ENCODE data around the gene RNF180. TPM values are rescaled to one million over a fixed set of nuclear protein-coding genes. Genes with fewer than 3 reads are reported as not detected.

Gene RNF180
- total RNA-seq, 3 donors from 2014 or later = not detected

DNA sequence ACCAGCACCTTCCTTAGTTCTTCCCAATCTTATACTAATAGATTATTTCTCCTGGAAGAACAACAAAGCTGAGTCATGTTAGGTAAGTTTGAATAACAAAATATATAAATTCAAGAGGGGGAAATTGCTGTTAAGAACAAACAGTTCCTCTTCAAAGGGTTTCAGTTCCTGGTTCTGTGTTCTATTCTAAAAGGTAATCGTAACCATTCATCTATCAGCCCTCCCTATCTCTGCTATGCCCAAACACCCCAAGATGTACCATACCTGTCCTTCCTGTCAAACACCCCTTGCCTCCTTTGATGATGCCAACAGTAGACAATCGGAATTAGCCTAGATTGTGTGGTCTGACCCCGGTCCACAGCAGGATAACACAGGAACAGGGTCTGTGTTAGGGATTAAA, 4.2 kb upstream of the RNF180 start:
- ATAC-seq = no peak

DNA sequence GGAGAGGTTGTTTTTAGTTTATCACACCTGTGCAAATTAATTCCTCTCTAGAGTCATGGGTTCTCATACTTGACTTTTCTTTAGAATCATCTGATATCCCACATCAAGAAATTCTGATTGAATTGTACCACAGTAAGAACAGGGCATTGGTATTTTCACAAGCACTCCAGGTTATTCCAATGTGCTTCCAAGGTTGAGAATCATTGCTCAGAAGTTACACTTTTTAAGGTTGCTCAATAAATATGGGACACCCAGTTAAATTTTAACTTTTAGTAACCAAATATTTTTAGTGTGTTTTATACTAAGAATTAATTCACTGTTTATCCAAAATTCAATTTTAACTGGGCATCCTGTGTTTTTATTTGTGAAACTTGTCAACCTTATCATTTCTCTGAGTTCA, 2.5 kb upstream of the RNF180 start:
- peaks cover 8% of the 10 kb centered on the region for H3K4me1 Mint-ChIP-seq (ENCODE audit: low read depth)
- no peaks in the 10 kb centered on the region for H3K36me3 Mint-ChIP-seq (ENCODE audit: insufficient read depth)
- no peaks in the 10 kb centered on the region for H3K9me3 Mint-ChIP-seq
- ATAC-seq (no peak), DNase-seq (no peak)
- H3K27me3 Mint-ChIP-seq (ENCODE audit: low read depth) = peaks cover 26% of the 10 kb centered on the region
- H3K4me3 Mint-ChIP-seq = no peak overlapping the region

More for the DNA sequence above, 4.2 kb upstream of the RNF180 start:
- H3K4me3 Mint-ChIP-seq = no peak overlapping the region
- H3K9me3 Mint-ChIP-seq = no peaks in the 10 kb centered on the region
- H3K36me3 Mint-ChIP-seq (ENCODE audit: insufficient read depth) = no peaks in the 10 kb centered on the region
- no peak for DNase-seq
- H3K27me3 Mint-ChIP-seq (ENCODE audit: low read depth) = peaks cover 17% of the 10 kb centered on the region
- peaks cover 8% of the 10 kb centered on the region for H3K4me1 Mint-ChIP-seq (ENCODE audit: low read depth)

DNA sequence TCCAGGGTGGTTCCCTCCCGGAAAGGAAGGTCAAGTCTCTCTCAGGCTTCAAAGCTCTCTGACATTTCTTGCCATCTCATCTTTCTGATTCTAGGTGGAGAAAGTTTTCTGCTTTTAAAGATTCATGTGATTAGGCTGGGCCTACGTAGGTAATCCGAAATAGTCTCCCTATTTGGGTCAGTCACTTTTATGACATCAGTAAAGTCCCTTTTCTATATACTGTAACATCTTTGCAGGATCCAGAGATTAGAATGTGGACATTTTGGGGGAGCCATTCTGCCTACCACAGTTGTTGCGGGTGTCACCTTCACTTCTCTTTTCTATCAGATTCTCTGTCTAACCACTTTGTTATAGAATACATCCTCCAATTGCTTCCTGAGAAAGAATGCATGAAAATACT, 1.9 kb upstream of the RNF180 start:
- DNase-seq = no peak
- Mint-ChIP-seq H3K4me1 (ENCODE audit: low read depth) (peaks cover 8% of the 10 kb centered on the region), H3K4me3 (no peak overlapping the region), H3K27me3 (ENCODE audit: low read depth) (peaks cover 26% of the 10 kb centered on the region), H3K9me3 (no peaks in the 10 kb centered on the region), H3K36me3 (ENCODE audit: insufficient read depth) (no peaks in the 10 kb centered on the region)
- ATAC-seq = no peak

DNA sequence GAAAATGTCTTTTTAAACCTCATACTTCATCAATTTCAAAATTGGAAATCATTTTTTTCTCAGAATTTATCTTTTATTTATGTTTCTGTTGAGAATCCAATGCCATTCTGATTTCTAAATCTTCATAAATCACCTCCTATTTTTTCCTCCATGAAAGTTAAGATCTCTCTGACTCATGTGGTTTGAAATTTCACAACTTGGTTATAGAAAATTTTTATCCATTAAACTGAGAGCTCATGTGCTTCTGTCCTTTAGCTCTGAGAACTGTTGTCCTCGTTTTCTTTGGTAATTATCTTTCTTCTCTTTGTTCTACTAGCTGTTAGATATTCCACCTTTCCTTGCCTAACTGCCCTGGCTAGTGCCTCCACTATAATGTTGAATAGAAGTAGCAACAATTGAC, 1.5 kb upstream of the RNF180 start:
- H3K4me3 Mint-ChIP-seq = no peak overlapping the region
- no peaks in the 10 kb centered on the region for H3K9me3 Mint-ChIP-seq
- H3K27me3 Mint-ChIP-seq (ENCODE audit: low read depth) = peaks cover 26% of the 10 kb centered on the region
- no peaks in the 10 kb centered on the region for H3K36me3 Mint-ChIP-seq (ENCODE audit: insufficient read depth)
- DNase-seq = no peak
- peaks cover 8% of the 10 kb centered on the region for H3K4me1 Mint-ChIP-seq (ENCODE audit: low read depth)
- ATAC-seq = no peak

DNA sequence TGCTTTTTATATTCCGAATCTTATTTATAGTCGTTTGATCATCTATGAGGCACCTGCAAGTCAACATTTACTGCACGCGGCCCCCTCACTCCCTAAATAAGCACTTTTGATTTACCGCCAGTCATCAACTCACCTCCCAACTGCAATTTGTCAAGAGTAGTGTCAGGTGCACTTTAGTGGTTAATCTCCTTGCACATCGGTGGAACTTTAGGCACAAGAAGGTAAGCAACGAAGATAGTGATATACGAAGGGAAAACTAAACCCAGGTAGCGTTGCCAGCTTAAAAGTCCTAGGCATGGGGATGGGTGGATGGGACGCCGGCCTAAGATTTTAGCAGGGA, 513 bp upstream of the RNF180 start:
- Mint-ChIP-seq H3K36me3 (ENCODE audit: insufficient read depth) (no peaks in the 10 kb centered on the region), H3K4me3 (peak overlapping the region; percentile 5), H3K4me1 (ENCODE audit: low read depth) (peaks cover 8% of the 10 kb centered on the region), H3K27me3 (ENCODE audit: low read depth) (peaks cover 26% of the 10 kb centered on the region), H3K9me3 (no peaks in the 10 kb centered on the region)
- no peak for DNase-seq
- no peak for ATAC-seq

DNA sequence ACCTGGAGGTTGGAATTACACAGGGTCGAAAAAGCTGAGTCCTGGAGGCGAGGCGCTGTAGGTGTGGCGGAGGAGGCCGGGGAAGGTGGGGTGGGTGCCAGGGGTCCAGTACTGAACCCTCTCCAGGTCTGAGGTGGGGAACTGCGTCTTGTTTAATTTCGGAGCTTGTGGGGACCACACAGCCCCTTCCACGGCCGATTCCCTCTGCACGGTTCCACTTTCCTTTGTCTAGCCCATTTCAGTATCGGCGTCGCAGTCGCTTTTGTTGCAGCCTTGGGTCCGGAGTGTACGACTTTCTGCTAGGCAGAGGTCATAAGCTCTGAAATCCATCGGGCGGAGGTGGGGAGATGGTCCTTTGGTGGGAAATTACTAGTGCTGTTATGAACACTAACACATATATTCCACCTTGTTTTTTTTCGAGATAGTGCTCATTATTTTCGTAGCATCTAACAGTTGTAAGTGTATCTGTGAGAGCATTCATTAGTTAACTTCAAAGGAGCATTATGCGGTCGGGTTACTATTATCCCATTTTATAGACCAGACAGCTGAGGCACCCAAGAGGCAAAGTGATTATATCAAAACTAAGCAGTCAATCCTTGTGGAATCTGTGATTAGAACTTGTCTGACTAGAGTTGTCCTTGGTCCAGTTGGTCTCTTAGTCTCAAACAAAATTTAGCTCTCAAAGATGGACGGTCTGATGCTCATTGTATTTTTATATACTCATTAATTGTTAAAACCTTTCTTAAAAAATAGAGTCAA, 737 bp downstream of the RNF180 start:
- DNase-seq (no peak), ATAC-seq (peak in 1 of 2 donors; percentile 25)
- peaks cover 8% of the 10 kb centered on the region for H3K4me1 Mint-ChIP-seq (ENCODE audit: low read depth)
- no peaks in the 10 kb centered on the region for H3K36me3 Mint-ChIP-seq (ENCODE audit: insufficient read depth)
- H3K9me3 Mint-ChIP-seq = no peaks in the 10 kb centered on the region
- peaks cover 26% of the 10 kb centered on the region for H3K27me3 Mint-ChIP-seq (ENCODE audit: low read depth)
- H3K4me3 Mint-ChIP-seq = no peak overlapping the region

DNA sequence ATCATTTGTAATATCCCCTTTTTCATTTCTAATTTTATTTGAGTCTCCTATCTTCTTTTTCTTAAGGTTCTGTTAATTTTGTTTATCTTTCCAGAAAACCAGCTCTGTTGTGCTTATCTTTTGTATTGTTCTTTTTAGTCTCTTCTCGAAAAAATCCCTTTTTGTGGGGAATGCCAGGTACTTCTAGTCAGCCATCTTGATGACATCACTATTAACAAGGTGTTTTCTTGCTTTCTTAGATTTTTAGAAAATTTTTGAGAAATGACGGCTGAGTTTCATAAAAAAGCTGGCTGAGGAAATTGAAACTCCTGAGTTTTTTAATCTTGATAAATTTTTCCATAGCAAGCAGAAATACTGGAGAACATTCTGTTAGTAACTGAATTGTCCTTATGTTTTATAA, 10.7 kb downstream of the RNF180 start:
- Mint-ChIP-seq H3K36me3 (ENCODE audit: insufficient read depth) (no peaks in the 10 kb centered on the region), H3K27me3 (ENCODE audit: low read depth) (no peaks in the 10 kb centered on the region), H3K9me3 (peaks cover 10% of the 10 kb centered on the region), H3K4me1 (ENCODE audit: low read depth) (no peaks in the 10 kb centered on the region), H3K4me3 (no peak overlapping the region)
- DNase-seq (no peak), ATAC-seq (no peak)

DNA sequence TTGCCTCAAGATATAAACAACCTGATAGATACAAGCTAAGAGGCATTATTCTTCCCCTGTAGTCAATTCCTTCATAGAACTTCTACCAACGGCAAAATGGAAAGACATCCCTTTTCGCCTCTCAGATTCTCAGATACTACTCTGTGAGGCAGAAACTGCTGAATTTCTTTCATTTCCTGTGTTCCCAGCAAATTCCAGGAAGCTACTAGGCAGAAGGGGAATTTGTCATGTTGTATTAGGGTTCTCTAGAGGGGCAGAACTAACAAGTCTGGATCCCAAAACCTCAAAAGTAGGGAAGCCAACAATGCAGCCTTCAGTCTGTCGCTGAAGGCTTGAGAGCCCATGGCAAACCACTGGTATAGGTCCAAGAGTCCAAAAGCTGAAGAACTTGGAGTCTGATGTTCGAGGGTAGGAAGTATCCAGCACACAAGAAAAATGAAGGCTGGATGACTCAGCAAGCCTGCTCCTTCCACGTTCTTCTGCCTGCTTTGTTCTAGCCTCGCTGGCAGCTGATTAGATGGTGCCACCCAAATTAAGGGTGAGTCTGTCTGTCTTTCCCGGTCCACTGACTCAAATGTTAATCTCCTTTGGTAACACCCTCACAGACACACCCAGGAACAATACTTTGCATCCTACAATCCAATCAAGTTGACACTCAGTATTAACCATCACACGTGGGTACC, 15.2 kb downstream of the RNF180 start:
- no peak for DNase-seq
- no peak for ATAC-seq
- Mint-ChIP-seq H3K27me3 (ENCODE audit: low read depth) (no peaks in the 10 kb centered on the region), H3K9me3 (peaks cover 10% of the 10 kb centered on the region), H3K4me1 (ENCODE audit: low read depth) (no peaks in the 10 kb centered on the region), H3K4me3 (no peak overlapping the region), H3K36me3 (ENCODE audit: insufficient read depth) (no peaks in the 10 kb centered on the region)

DNA sequence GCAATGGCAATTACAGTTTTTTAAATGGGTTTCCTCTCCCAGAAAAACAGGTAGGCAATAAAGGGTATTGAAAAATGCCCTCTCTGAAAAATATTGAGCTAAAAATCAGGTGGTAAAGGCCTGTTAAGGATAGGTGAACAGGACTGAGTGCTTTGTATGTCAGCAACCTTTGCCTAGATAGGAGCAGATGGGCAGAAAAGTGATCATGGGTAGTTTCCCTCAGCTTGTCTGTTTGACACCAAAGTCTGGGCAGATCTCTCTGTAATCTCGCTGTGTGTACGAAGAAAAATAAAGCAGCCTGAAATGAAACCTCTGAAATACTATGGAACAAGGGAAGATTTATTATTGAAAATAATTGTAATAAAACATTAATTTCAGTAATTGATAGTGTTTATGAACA, 15.8 kb downstream of the RNF180 start:
- H3K36me3 Mint-ChIP-seq (ENCODE audit: insufficient read depth) = no peaks in the 10 kb centered on the region
- DNase-seq = no peak
- H3K27me3 Mint-ChIP-seq (ENCODE audit: low read depth) = no peaks in the 10 kb centered on the region
- ATAC-seq = no peak
- no peak overlapping the region for H3K4me3 Mint-ChIP-seq
- H3K9me3 Mint-ChIP-seq = peaks cover 6% of the 10 kb centered on the region
- no peaks in the 10 kb centered on the region for H3K4me1 Mint-ChIP-seq (ENCODE audit: low read depth)

DNA sequence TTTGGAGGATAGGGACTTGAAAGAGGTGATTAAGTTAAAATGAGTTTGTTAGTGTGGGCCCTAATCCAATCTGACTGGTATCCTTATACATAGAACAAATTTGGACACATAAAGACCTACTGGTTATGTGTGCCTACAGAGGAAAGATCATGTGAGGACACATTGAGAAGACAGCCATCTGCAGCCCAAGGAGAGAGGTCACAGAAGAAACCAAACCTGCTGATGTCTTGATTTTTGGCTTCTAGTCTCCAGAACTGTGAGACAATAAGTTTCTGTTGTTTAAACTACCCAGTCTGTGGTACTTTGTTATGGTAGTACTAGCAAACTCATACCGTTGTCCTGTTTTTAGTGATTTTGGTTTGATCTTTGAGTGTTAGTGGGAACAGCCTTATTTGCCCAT, 18.3 kb downstream of the RNF180 start:
- Mint-ChIP-seq H3K36me3 (ENCODE audit: insufficient read depth) (no peaks in the 10 kb centered on the region), H3K9me3 (peaks cover 6% of the 10 kb centered on the region), H3K27me3 (ENCODE audit: low read depth) (no peaks in the 10 kb centered on the region), H3K4me1 (ENCODE audit: low read depth) (no peaks in the 10 kb centered on the region), H3K4me3 (no peak overlapping the region)
- DNase-seq = no peak
- no peak for ATAC-seq

DNA sequence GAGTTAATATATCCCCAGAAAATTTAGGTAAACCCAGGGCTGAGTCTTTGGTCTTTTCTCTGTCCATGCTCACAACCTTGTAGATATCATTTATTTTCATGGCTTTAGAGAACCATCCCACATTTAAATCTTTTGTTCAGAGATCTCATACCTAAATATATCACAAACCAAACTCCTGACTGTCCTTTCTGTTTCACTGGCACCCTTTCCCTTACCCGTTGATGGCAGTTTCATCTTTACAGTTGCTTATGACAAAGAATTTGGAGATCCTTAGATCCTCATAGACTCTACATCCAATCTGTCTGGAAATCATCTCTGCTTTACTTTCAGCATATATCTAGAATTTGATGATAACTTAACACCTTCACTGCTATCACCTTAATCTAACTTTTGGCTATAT, 19.2 kb downstream of the RNF180 start:
- H3K4me1 Mint-ChIP-seq (ENCODE audit: low read depth) = no peaks in the 10 kb centered on the region
- no peak overlapping the region for H3K4me3 Mint-ChIP-seq
- no peaks in the 10 kb centered on the region for H3K36me3 Mint-ChIP-seq (ENCODE audit: insufficient read depth)
- no peak for DNase-seq
- H3K9me3 Mint-ChIP-seq = peaks cover 1% of the 10 kb centered on the region
- no peaks in the 10 kb centered on the region for H3K27me3 Mint-ChIP-seq (ENCODE audit: low read depth)
- ATAC-seq = no peak

DNA sequence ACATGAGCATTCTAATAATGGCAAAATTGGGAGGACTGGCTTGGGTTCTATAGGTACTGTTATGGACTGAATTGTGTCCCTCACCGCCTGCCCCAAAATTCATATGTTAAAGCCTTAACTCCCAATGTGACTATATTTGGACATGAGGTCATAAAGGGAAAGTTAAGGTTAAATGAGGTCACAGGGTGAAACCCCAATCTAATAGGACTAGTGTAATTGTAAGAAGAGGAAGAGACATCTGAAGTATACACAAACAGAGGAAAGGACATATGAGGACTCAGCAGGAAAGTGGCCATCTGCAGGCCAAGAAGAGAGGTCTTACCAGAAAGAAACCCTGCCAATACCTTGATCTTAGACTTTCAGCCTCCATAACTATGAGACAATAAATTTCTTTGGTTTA, 23.1 kb downstream of the RNF180 start:
- no peak for DNase-seq
- Mint-ChIP-seq H3K4me1 (ENCODE audit: low read depth) (no peaks in the 10 kb centered on the region), H3K36me3 (ENCODE audit: insufficient read depth) (no peaks in the 10 kb centered on the region), H3K4me3 (no peak overlapping the region), H3K9me3 (no peaks in the 10 kb centered on the region), H3K27me3 (ENCODE audit: low read depth) (no peaks in the 10 kb centered on the region)
- no peak for ATAC-seq

DNA sequence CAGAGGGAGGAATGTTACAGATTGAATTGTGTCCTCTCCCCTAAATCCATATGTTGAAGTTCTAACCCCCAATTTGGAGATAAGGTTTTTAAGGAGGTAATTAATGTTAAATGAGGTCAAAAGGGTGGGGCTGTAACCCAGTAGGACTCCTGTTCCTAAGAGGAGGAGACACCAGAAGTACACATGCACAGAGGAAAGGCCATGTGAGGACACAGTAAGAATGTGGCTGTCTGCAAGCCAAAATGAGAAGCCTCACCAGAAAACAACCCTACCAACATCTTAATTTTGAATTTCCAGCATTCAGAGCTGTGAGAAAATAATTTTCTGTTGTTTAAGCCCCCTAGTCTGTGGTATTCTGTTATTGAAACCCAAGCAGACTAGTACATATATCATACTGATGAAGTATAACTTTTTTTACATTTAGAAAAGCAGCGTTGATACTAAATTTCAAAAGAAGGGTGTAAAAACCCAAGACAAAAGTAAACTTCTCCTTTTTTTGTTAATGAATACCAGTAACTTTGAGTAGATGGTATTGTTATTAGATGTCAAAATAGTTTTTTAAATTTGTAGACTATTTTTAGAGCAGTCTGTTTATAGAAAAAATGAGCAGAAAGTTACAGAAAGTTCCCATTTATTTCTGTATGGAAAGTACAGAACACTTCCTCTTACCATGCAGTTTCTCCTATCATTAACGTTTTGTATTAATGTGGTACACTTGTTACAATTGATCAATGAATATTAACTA, 25.1 kb downstream of the RNF180 start:
- ATAC-seq (no peak), DNase-seq (no peak)
- H3K9me3 Mint-ChIP-seq = no peaks in the 10 kb centered on the region
- no peak overlapping the region for H3K4me3 Mint-ChIP-seq
- H3K36me3 Mint-ChIP-seq (ENCODE audit: insufficient read depth) = no peaks in the 10 kb centered on the region
- no peaks in the 10 kb centered on the region for H3K27me3 Mint-ChIP-seq (ENCODE audit: low read depth)
- H3K4me1 Mint-ChIP-seq (ENCODE audit: low read depth) = no peaks in the 10 kb centered on the region

DNA sequence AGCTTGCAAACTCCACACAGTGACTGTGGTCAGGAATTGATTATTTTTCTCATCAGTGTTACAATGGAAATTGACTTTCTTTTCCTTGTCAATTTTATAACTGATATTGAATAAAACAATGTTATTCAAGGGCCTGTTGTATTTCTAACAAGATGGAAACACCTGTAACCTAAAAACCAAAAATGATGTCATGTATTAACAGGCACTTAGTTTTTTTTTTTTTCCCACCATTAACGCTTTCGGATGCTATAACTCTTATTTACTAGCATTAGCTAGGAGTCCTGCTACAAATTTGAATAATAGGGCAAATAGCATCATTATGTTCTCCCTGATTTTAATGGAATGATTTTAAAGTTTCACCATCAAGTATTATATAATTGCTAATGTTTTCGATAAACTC, 30.3 kb downstream of the RNF180 start:
- no peak for ATAC-seq
- no peak overlapping the region for H3K4me3 Mint-ChIP-seq
- no peaks in the 10 kb centered on the region for H3K4me1 Mint-ChIP-seq (ENCODE audit: low read depth)

DNA sequence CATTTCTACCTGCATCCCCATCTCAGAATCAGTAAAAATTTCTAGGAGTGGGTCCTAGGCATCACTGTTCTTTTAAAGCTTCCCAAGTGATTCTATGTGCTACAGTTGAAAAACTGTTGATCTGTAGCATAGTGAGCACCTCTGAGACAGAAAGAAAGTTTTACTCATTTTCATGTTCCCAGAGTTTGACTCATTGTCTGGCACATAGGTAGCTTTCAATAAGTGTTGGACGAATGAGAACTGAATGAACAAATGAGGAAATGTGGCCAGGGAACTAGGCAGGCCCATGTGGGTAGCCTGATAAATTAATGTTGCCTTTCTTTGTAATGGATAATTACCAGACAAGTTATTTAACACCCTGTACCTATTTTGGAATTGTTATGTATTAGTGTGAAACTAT, 33.8 kb downstream of the RNF180 start:
- DNase-seq (no peak), ATAC-seq (no peak)
- H3K27me3 Mint-ChIP-seq (ENCODE audit: low read depth) = no peaks in the 10 kb centered on the region
- no peaks in the 10 kb centered on the region for H3K4me1 Mint-ChIP-seq (ENCODE audit: low read depth)
- H3K4me3 Mint-ChIP-seq = no peak overlapping the region
- H3K36me3 Mint-ChIP-seq (ENCODE audit: insufficient read depth) = no peaks in the 10 kb centered on the region
- no peaks in the 10 kb centered on the region for H3K9me3 Mint-ChIP-seq

More for the DNA sequence above, 30.3 kb downstream of the RNF180 start:
- H3K36me3 Mint-ChIP-seq (ENCODE audit: insufficient read depth) = no peaks in the 10 kb centered on the region
- H3K27me3 Mint-ChIP-seq (ENCODE audit: low read depth) = no peaks in the 10 kb centered on the region
- DNase-seq = no peak
- H3K9me3 Mint-ChIP-seq = no peaks in the 10 kb centered on the region

Data from activated T-cell treated with anti-CD3 and anti-CD28 coated beads, Interleukin-2, amount 50 U/mL, for 4 hours (primary cell).